NOMO-1 (cell line): ENCODE data around the gene CMTR1.
"Not testable (repeated sequence)": the region's sequence is repeated elsewhere in the genome, so short reads cannot be mapped to it uniquely, and the experiment has no call there.

Source experiments
- DNase-seq, 2 experiments: peaks; one replicate each; lab custom pipeline; 2025; ENCODE audit not compliant: unreplicated experiment in 2 of 2; lab: John Stamatoyannopoulos, UW

Gene CMTR1

GRCh38 chr6:37491171-37491829, 58.3 kb downstream of the CMTR1 start:
- no peak for DNase-seq

GRCh38 chr6:37491830-37492208, 58.8 kb downstream of the CMTR1 start:
- no peak for DNase-seq

GRCh38 chr6:37492236-37492972, 59.4 kb downstream of the CMTR1 start:
- no peak for DNase-seq

GRCh38 chr6:37492991-37493660, 60.1 kb downstream of the CMTR1 start:
- no peak for DNase-seq

GRCh38 chr6:37493661-37493995, 60.6 kb downstream of the CMTR1 start:
- no peak for DNase-seq

GRCh38 chr6:37495244-37495934, 62.4 kb downstream of the CMTR1 start:
- no peak for DNase-seq

GRCh38 chr6:37496951-37497885, 64.2 kb downstream of the CMTR1 start:
- no peak for DNase-seq

GRCh38 chr6:37499433-37500293, 66.6 kb downstream of the CMTR1 start, which contains the start of gene CCDC167:
TSS of gene CCDC167 (minus strand) at chr6:37499893. CDS start at chr6:37499863, 30 bp downstream.
- DNase-seq, result peak; percentile 94 to 96

GRCh38 chr6:37500294-37500608, 67.2 kb downstream of the CMTR1 start:
- no peak for DNase-seq

- not testable (repeated sequence) for DNase-seq
Measured at GRCh38 chr6:37500904-37501303, 67.9 kb downstream of the CMTR1 start.

- DNase-seq, result no peak
Measured at GRCh38 chr6:37501632-37502491, 68.8 kb downstream of the CMTR1 start.

GRCh38 chr6:37502703-37503291, 69.8 kb downstream of the CMTR1 start:
- peak in 1 of 2 experiments; percentile 15 for DNase-seq

- DNase-seq, result peak in 1 of 2 experiments; percentile 49
Measured at GRCh38 chr6:37503309-37503965, 70.4 kb downstream of the CMTR1 start.

- no peak for DNase-seq
Measured at GRCh38 chr6:37504024-37504423, 71.0 kb downstream of the CMTR1 start.

GRCh38 chr6:37506479-37506878, 73.5 kb downstream of the CMTR1 start:
- no peak for DNase-seq

- DNase-seq, result no peak
Measured at GRCh38 chr6:37507077-37507476, 74.1 kb downstream of the CMTR1 start.

- DNase-seq, result no peak
Measured at GRCh38 chr6:37507690-37508421, 74.8 kb downstream of the CMTR1 start.
